Esophagus muscularis mucosa (tissue), 3 donors: Measurements from ENCODE around the gene GLE1.

Source experiments
- POLR2A ChIP-seq: fragments of 450-650 bp; IDR thresholded peaks from one replicate; pipeline ENCODE4 v1.6.1; 2017; ENCODE audit warnings: antibody characterized with exemption, moderate library complexity, mild to moderate bottlenecking, low read depth
- POLR2AphosphoS5 ChIP-seq, 2 donors: sonication (generic); formaldehyde crosslinking; IDR thresholded peaks; one replicate each; pipeline ENCODE4 v1.6.1; 2017; ENCODE audit warnings: antibody characterized with exemption in 2 of 2
- TF ChIP-seq, protein P1 (sequence below), 3 experiments: fragments of 200-600 bp in 2 of 3; fragments of 450-650 bp in 1 of 3; sonication (generic) in 2 of 3; IDR thresholded peaks; one replicate each; pipeline ENCODE4 v1.5.1; 2017 to 2019; ENCODE audit warnings: antibody characterized with exemption in 3 of 3, mild to moderate bottlenecking in 2 of 3, moderate library complexity in 1 of 3

DNA sequence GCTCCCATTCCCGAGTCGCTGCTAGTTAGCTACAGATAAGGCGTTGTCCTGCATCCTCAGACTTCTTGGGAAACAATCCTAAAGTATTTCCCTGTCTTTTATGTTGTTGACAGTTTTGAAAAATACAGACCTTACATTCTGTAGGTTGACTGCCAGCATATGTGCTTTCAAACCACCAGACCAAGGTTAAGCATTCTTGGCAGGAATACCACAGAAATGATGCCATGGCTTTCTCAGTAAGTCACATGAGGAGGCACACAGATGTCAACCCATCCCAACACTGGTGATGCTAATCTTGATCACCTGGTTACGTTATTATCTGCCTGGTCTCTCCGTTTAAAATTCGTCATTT is 871 bp downstream of the GLE1 start:
- TF ChIP-seq POLR2A (no peak), POLR2AphosphoS5 (IDR thresholded peaks at IDR 0.05) (no peak)
- TF ChIP-seq, protein P1, sequence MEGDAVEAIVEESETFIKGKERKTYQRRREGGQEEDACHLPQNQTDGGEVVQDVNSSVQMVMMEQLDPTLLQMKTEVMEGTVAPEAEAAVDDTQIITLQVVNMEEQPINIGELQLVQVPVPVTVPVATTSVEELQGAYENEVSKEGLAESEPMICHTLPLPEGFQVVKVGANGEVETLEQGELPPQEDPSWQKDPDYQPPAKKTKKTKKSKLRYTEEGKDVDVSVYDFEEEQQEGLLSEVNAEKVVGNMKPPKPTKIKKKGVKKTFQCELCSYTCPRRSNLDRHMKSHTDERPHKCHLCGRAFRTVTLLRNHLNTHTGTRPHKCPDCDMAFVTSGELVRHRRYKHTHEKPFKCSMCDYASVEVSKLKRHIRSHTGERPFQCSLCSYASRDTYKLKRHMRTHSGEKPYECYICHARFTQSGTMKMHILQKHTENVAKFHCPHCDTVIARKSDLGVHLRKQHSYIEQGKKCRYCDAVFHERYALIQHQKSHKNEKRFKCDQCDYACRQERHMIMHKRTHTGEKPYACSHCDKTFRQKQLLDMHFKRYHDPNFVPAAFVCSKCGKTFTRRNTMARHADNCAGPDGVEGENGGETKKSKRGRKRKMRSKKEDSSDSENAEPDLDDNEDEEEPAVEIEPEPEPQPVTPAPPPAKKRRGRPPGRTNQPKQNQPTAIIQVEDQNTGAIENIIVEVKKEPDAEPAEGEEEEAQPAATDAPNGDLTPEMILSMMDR (IDR thresholded peaks at IDR 0.05): no peak
